GM23248 (cell line): Measurements from ENCODE around the gene UNC119.

Experiments used
- EZH2 ChIP-seq: fragments of 200-600 bp; sonication (generic); IDR thresholded peaks from 2 replicates; pipeline ENCODE4 v1.6.1; 2018; ENCODE audit warnings: antibody characterized with exemption, mild to moderate bottlenecking; ENCODE audit not compliant: insufficient read depth, poor library complexity, severe bottlenecking
- EZH2phosphoT487 ChIP-seq: fragments of 200-600 bp; sonication (generic); IDR thresholded peaks from 2 replicates; pipeline ENCODE4 v1.6.1; 2018; ENCODE audit warnings: antibody characterized with exemption, moderate library complexity, mild to moderate bottlenecking, low read depth; ENCODE audit not compliant: insufficient read depth

DNA sequence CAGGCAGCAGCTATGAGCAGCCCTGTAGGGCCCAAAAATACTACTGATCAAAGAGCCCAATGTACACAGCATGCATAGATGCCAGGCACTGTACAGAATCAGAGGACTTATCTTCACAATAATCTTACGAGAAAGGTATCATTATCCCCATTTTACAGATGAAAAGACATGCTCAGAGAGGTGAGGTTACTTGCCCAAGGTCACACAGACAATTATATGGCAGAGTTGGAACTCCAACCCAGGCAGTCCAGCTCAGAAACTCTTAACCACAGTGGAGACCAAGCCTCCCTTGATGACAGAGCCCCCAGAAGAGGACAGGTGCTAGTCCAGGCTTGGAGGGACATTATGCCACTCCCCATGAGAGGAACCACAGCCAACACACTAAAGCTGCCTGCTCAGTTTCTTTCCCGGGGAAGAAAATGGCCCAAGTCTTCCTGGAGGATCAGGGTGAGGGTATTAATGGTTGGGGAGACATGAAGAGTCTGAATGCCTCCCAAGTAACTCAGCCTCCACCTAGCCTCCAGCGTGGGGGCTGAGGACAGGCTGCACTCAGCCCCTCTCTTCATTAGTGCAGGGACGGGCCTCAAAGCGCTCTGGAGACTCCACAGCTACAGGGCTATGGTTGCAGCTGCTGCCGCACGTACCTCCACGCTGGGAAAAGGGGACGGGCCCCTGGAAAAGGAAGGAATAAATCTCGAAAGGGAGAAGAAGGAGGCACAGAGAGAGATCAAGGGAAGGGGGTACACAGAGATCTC is 826 bp downstream of the UNC119 start:
- no peak for TF ChIP-seq EZH2
- TF ChIP-seq EZH2phosphoT487: no peak
